Measurements from ENCODE around the gene ZBTB38. TPM values are rescaled to one million over a fixed set of nuclear protein-coding genes. Genes with fewer than 3 reads are reported as not detected.

The ZBTB38 gene
- total and polyA plus RNA-seq, 2 of the 13 experiments (the other 11 are each of a cell fraction or from before 2014, with no cell fraction given) = 26.8 to 51.7 TPM

- TF ChIP-seq KLF6 (CRISPR knock-in tag; IDR thresholded peaks at IDR 0.05) (no peak), NR2F2 (IDR thresholded peaks at IDR 0.05; ENCODE audit: borderline replicate concordance, low read depth) (peak; percentile 87), BRD4 (CRISPR knock-in tag; IDR thresholded peaks at IDR 0.05) (no peak), AHDC1 (CRISPR knock-in tag; IDR thresholded peaks at IDR 0.05; ENCODE audit: borderline replicate concordance) (peak; percentile 78; the same call in 1 of the 2 replicates), CHD2 (IDR thresholded peaks at IDR 0.05; ENCODE audit: low read depth, low read length) (no peak), EP300 (IDR thresholded peaks at IDR 0.05; ENCODE audit: low read depth in 2 of 2, low read length in 2 of 2) (peak in 1 of 2 experiments; percentile 95; a peak in 2 of 4 replicates), EP300 (CRISPR knock-in tag; IDR thresholded peaks at IDR 0.05; ENCODE audit: borderline replicate concordance) (peak; percentile 78; the same call in 1 of the 2 replicates), HDAC2 (CRISPR knock-in tag; IDR thresholded peaks at IDR 0.05) (peak; percentile 90; the same call in 1 of the 2 replicates), CREB3 (CRISPR knock-in tag; IDR thresholded peaks at IDR 0.05) (no peak), SIX1 (CRISPR knock-in tag; IDR thresholded peaks at IDR 0.05; ENCODE audit: borderline replicate concordance) (peak; percentile 73; the same call in 1 of the 2 replicates), GTF3A (CRISPR knock-in tag; conservative IDR thresholded peaks at IDR 0.05) (no peak), HCFC1 (IDR thresholded peaks at IDR 0.05; ENCODE audit: low read depth, low read length) (no peak), MIXL1 (CRISPR knock-in tag; IDR thresholded peaks at IDR 0.05) (peak; percentile 51; the same call in 1 of the 2 replicates), TGIF2 (CRISPR knock-in tag; IDR thresholded peaks at IDR 0.05) (peak; percentile 80), KDM4B (CRISPR knock-in tag; IDR thresholded peaks at IDR 0.05) (no peak), HDAC1 (CRISPR knock-in tag; IDR thresholded peaks at IDR 0.05) (peak; percentile 69), ZBTB33 (CRISPR knock-in tag; IDR thresholded peaks at IDR 0.05) (no peak), RNF219 (CRISPR knock-in tag; IDR thresholded peaks at IDR 0.05) (no peak; the same call in 1 of the 2 replicates), HES4 (CRISPR knock-in tag; IDR thresholded peaks at IDR 0.05; ENCODE audit: borderline replicate concordance) (no peak), ZNF879 (CRISPR knock-in tag; IDR thresholded peaks at IDR 0.05) (no peak)
Observed at GRCh38 chr3:141360888-141361598, 7.3 kb upstream of the ZBTB38 start (continued).

All from HepG2 (cell line).